Esophagus (tissue), 2 donors: ENCODE data around the gene XRRA1. TPM values are rescaled to one million over a fixed set of nuclear protein-coding genes. Genes with fewer than 3 reads are reported as not detected.

ENCODE experiments used
- H3K27ac ChIP-seq, 2 donors: one replicate each; pipeline ENCODE4 v1.5.1; 2013; ENCODE audit warnings: low read depth in 2 of 2, mild to moderate bottlenecking in 2 of 2, inconsistent platforms in 1 of 2, low read length in 1 of 2, moderate library complexity in 1 of 2
- H3K27me3 ChIP-seq, 2 donors: one replicate each; pipeline ENCODE4 v1.6.1; 2013; ENCODE audit warnings: low read length in 2 of 2, control low read depth in 1 of 2, mild to moderate bottlenecking in 1 of 2; ENCODE audit not compliant: insufficient read depth in 2 of 2, control insufficient read depth in 1 of 2
- H3K36me3 ChIP-seq, 2 donors: one replicate each; pipeline ENCODE4 v1.6.1; 2013; ENCODE audit warnings: low read length in 1 of 2; ENCODE audit not compliant: control insufficient read depth in 2 of 2, insufficient read depth in 2 of 2
- H3K4me1 ChIP-seq, 2 donors: one replicate each; pipeline ENCODE4 v1.6.1; 2013; ENCODE audit warnings: low read length in 1 of 2; ENCODE audit not compliant: control insufficient read depth in 2 of 2, insufficient read depth in 2 of 2
- H3K4me3 ChIP-seq, 2 donors: one replicate each; pipeline ENCODE4 v1.5.1; 2013; ENCODE audit warnings: low read length in 2 of 2, mild to moderate bottlenecking in 2 of 2, low read depth in 1 of 2, moderate library complexity in 1 of 2
- H3K9me3 ChIP-seq, 2 donors: one replicate each; pipeline ENCODE4 v1.6.1; 2013; ENCODE audit warnings: mild to moderate bottlenecking in 2 of 2, low read depth in 1 of 2, low read length in 1 of 2, moderate library complexity in 1 of 2; ENCODE audit not compliant: control insufficient read depth in 2 of 2, insufficient read depth in 1 of 2
- WGBS, 2 donors: extraction: QIAGEN DNeasy Blood & Tissue Kit; methylation state at CpG; one replicate each; pipeline ENCODE4 v1.1.7; 2013; 5-methylcytosine and 5-hydroxymethylcytosine counted together
- polyA plus RNA-seq, 2 donors: library from polyadenylated mRNA; stranded (reverse); fragments of 200-250 nt; gene quantifications; one replicate each; pipeline ENCODE4 v1.2.3, GENCODE V29; 2013
- donor health status: healthy with polysubstance abuse.
- donor health status: Bipolar disorder and iron deficiency.

The XRRA1 gene
- polyA plus RNA-seq, 2 donors = 0.74 to 1.3 TPM

- WGBS, 2 donors = 88 to 91% methylated on average over 5 of the region's 5 CpGs
- Histone ChIP-seq H3K27ac (no peak overlapping the region), H3K4me1 (no peaks in the 10 kb centered on the region), H3K4me3 (no peak overlapping the region), H3K9me3 (no peaks in the 10 kb centered on the region), H3K27me3 (no peaks in the 10 kb centered on the region), H3K36me3 (no peaks in the 10 kb centered on the region)
These were observed 11.9 kb downstream of the XRRA1 start for GRCh38 chr11:74936976-74937375.

GRCh38 chr11:74936087-74936486 is 12.8 kb downstream of the XRRA1 start:
- no peaks in the 10 kb centered on the region for H3K36me3 ChIP-seq
- no peak overlapping the region for H3K4me3 ChIP-seq
- no peaks in the 10 kb centered on the region for H3K4me1 ChIP-seq
- no peaks in the 10 kb centered on the region for H3K27me3 ChIP-seq
- WGBS, 2 donors = 67 to 69% methylated on average over 2 of the region's 2 CpGs
- no peak overlapping the region for H3K27ac ChIP-seq
- H3K9me3 ChIP-seq = no peaks in the 10 kb centered on the region

- Histone ChIP-seq H3K4me1 (no peaks in the 10 kb centered on the region), H3K27ac (no peak overlapping the region), H3K9me3 (no peaks in the 10 kb centered on the region), H3K27me3 (no peaks in the 10 kb centered on the region), H3K36me3 (no peaks in the 10 kb centered on the region), H3K4me3 (no peak overlapping the region)
- WGBS, 2 donors = 74 to 80% methylated on average over 2 of the region's 2 CpGs
These were observed 13.6 kb downstream of the XRRA1 start for GRCh38 chr11:74935285-74935684.

- Histone ChIP-seq H3K27ac (no peak overlapping the region), H3K4me3 (no peak overlapping the region), H3K9me3 (no peaks in the 10 kb centered on the region), H3K36me3 (no peaks in the 10 kb centered on the region), H3K4me1 (no peaks in the 10 kb centered on the region), H3K27me3 (no peaks in the 10 kb centered on the region)
- 92 to 96% methylated on average over 2 of the region's 2 CpGs for WGBS, 2 donors
These were observed 15.1 kb downstream of the XRRA1 start for GRCh38 chr11:74933765-74934164.

GRCh38 chr11:74932797-74933196 is 16.1 kb downstream of the XRRA1 start:
- Histone ChIP-seq H3K27me3 (no peaks in the 10 kb centered on the region), H3K27ac (no peak overlapping the region), H3K9me3 (no peaks in the 10 kb centered on the region), H3K36me3 (no peaks in the 10 kb centered on the region), H3K4me1 (no peaks in the 10 kb centered on the region), H3K4me3 (no peak overlapping the region)
- 64 to 68% methylated on average over 2 of the region's 2 CpGs for WGBS, 2 donors

- Histone ChIP-seq H3K4me1 (no peaks in the 10 kb centered on the region), H3K9me3 (no peaks in the 10 kb centered on the region), H3K36me3 (no peaks in the 10 kb centered on the region), H3K4me3 (no peak overlapping the region), H3K27ac (no peak overlapping the region), H3K27me3 (no peaks in the 10 kb centered on the region)
- WGBS, 2 donors = 78 to 80% methylated on average over 5 of the region's 5 CpGs
These were observed 16.7 kb downstream of the XRRA1 start for GRCh38 chr11:74932169-74932568.

GRCh38 chr11:74929431-74930363 is 19.2 kb downstream of the XRRA1 start:
- Histone ChIP-seq H3K4me1 (no peaks in the 10 kb centered on the region), H3K27ac (no peak overlapping the region), H3K36me3 (no peaks in the 10 kb centered on the region), H3K27me3 (no peaks in the 10 kb centered on the region), H3K4me3 (no peak overlapping the region), H3K9me3 (no peaks in the 10 kb centered on the region)
- 58 to 60% methylated on average over 8 of the region's 8 CpGs for WGBS, 2 donors

GRCh38 chr11:74927496-74927895 is 21.4 kb downstream of the XRRA1 start:
- Histone ChIP-seq H3K27ac (no peak overlapping the region), H3K9me3 (no peaks in the 10 kb centered on the region), H3K36me3 (no peaks in the 10 kb centered on the region), H3K27me3 (no peaks in the 10 kb centered on the region), H3K4me1 (no peaks in the 10 kb centered on the region), H3K4me3 (no peak overlapping the region)

GRCh38 chr11:74926304-74927030 is 22.4 kb downstream of the XRRA1 start:
- Histone ChIP-seq H3K9me3 (no peaks in the 10 kb centered on the region), H3K27ac (no peak overlapping the region), H3K36me3 (no peaks in the 10 kb centered on the region), H3K4me3 (no peak overlapping the region), H3K4me1 (no peaks in the 10 kb centered on the region), H3K27me3 (no peaks in the 10 kb centered on the region)
- 84 to 89% methylated on average over 8 of the region's 8 CpGs for WGBS, 2 donors
